CD4-positive, alpha-beta T cell treated with Interleukin-4 for 1 hour (primary cell): Measurements from ENCODE around the gene CRTC1.
"Not testable (repeated sequence)": the region's sequence is repeated elsewhere in the genome, so short reads cannot be mapped to it uniquely, and the experiment has no call there.

Experiments
- DNase-seq, 2 donors: peaks; one replicate each; pipeline ENCODE4 v3.0.0-alpha.2; 2020 to 2022

Gene CRTC1

DNA sequence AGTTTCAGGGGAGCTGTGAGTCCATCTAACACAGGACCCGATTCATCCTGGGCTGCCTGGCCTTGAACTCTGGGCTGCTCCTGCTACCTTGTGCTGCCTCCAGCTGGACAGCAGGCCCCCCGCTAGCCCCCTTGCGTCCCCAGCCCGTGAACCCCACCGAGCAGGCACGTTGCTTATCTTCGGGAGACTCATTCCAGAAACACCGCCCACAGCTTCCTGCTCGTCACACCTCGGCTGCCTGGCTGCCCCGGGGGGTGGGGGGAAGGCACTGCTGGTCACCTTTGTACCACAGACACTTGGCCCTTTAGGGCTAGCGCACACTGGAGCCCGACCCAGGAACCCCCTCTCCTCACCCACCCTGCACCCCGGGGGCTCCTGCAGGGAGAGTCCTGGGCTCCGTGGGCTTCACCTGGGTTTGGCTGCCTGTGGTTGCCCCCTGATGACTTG, 48.1 kb downstream of the CRTC1 start:
- no peak for DNase-seq

DNA sequence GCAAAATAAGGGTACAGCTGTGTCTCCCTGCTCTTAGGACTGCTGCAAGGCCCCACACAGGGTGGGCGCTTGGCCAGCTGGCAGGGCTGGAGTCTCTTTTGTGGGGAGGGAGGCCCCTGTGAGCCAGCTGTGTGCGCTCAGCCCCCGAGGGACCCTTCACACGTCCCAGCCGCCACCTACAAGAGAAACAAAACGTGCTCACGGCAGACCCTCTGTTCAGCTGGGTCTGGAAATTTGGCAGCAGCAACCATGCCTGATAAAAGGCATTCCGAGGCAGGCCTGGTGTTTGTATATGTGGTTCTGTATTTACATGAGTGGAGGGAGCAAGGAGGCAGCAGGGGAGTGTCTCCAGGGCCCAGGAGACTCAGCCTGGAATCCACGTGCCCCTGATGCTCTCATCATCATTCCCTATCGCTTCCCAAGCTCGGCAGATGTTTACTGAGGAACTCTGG, 49.7 kb downstream of the CRTC1 start:
- no peak for DNase-seq

DNA sequence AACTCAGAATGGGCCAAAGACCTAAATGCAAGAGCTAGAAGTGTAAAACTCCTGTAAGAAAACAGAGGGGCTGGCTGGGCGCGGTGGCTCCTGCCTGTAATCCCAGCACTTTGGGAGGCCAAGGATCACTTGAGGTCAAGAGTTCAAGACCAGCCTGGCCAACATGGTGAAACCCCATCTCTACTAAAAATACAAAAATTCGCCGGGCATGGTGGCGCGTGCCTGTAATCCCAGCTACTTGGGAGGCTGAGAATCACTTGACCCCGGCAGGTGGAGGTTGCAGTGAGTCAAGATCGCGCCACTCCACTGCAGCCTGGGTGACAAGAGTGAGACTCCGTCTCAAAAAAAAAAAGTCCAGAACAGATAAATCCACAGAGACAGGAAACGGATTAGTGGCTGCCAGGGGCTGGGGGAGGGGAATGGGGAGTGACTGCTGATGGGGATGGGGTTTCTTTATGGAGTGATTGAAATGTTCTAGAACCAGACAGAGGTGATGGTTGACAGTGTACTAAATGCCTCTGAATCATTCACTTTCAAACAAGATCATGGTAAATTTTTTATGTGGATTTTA, 50.4 kb downstream of the CRTC1 start:
- not testable (repeated sequence) for DNase-seq

DNA sequence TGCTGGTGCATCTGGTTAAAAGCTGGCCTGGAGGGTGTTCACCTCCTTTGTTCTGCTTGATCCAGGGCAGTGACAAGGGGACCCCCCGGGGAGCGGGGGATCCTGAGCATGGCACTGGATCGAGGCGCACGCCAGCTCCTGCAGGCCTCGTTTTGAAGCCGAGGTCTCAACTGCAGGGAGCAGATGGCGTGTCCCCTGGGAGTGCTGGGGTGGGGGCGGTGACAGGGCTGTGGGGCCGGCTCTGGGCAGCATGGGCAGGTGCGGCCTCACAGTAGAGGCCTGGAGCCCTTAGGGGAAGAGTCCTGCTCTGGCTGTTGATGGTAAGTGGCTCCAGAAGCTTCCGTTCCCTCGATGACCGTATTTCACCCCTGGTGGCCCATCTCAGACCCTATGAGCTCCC, 51.8 kb downstream of the CRTC1 start:
- DNase-seq: no peak

DNA sequence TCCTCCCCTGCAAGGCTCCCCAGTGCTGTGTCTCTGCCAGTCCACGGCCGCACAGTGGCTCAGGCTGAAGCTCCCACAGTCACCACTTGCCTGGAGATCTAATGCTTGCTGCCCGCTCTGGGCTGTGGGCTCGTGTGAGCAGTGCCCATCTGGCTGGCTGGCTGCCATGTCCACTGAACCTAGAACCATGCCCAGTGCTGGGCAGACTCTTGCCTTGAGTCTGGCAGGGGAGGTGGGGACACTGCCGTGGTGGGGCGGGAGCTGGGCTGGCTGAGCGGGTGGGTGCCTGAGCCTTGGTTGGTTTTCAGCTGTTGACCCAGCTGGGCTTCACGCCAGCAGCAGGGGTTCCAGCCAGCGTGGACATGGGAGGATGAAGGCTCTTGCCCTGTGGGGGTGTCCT, 52.3 kb downstream of the CRTC1 start:
- no peak for DNase-seq

DNA sequence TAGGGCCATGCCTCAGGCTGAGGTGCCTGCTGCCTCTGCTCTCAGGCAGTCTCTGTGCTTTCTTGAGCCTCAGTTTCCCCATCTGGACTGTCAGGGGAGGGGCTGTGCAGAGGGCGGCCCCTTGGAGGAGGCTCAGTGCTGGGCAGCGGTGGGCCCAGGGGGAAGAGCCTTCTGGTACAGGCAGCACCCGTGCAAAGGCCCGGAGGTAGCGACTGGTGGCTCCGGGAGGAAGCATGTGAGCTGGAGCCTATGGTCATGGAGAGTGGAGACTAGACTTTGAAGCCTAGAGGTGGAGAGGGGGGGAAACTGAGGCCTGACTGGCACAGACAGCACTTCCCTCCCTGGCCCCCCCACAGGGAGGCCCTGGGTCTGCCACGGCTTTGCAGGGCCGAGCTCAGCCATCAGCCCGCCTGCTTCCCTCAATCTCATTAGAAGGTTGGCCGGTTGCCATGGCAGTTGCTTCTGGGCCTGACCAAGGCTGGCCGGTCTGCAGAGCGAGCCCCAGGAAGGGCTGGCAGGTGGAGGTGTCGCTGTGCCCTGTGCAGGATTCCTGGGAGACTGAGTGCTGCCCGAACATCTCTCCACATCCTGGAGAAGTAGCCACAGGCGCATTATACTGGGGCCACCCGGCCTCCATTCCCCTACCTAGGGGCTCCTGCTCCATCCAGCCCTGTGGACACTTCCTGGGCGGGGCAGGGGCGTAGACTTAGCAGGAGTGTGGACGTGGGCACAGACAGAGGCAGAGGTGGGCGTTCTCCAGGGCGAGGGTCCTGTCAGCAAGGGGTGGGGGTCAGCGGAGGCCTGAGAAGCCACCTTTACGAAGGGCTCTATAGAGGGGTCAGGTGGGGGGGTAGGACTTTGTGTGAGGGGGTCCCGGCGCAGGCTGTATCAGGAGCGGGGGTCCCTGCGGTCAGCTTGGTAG, 53.2 kb downstream of the CRTC1 start:
- DNase-seq: no peak

DNA sequence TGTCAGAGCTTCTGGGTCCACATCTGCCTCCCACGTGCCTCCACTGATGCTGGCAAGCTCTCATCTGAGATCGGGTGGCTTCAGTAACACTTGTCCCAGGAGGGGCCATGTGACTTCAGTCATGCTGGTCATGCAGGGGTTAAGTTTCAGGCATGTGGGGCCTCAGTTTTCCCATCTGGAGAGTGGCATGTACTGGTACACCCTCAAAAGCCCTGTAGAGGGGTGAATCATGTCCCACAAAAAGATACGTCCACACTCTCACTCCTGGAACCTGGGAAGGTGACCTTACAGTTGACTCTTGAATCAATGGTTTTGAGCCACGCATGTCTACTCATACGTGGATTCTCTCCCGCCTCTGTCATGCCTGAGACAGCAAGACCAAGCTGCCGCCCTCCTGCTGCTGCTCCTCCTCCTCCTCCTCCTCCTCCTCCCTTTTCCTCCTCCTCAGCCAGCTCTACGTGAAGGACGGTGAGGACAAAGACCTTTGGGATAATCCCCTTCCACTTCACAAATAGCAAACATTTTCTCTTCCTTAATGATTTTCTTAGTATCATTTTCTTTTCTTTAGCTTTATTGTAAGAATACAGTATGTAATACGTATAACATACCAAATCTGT, 54.0 kb downstream of the CRTC1 start:
- no peak for DNase-seq

DNA sequence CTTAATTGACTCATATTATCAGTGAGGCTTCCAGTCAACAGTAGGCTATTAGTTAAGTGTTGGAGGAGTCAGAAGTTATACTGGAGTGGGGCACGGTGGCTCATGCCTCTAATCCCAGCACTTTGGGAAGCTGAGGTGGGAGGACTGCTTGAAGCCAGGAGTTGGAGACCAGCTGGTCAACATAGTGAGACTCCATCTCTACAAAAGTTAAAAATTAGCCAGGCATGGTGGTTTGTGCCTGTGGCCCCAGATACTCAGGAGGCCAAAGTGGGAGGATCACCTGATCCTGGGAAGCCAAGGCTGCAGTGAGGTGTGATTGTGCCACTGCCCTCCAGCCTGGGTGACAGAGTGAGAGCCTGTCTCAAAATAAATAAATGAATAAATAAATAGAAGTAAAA, 54.5 kb downstream of the CRTC1 start:
- DNase-seq: no peak

DNA sequence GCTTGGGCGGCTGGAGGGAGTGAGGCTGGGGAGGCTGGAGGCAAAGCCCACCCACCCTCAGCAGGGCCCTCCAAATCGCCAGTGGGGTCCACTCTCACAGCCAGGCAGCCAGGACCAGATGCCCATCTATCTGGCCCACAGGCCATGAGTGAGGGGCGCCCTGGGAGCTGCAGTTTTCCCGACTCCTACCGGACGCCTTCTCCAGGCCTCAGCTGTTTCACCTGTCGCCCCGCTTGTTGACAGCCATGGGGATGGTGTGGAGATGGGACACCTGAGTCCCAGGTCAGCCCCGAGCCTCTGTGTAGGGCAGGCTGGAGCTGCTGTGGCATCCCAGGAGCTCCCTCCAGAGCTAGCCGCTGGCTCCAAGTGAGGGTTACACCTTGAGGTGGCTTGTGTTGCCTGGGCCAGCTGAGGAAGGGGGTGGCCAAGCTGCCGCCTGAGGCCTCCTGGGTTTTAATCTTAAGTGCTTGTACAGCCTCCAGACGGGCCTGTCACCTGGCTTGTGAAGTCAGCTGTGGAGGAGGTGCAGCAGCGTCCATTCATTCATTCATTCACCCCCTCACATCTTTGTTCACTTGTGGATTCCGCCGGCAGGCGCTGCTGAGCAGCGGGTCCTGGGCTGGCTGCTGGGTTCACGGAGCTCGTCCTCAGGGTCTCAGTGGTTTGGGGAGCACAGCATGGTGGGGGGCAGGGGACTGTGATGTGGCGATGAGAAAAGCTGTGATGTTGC, 55.6 kb downstream of the CRTC1 start:
- no peak for DNase-seq

DNA sequence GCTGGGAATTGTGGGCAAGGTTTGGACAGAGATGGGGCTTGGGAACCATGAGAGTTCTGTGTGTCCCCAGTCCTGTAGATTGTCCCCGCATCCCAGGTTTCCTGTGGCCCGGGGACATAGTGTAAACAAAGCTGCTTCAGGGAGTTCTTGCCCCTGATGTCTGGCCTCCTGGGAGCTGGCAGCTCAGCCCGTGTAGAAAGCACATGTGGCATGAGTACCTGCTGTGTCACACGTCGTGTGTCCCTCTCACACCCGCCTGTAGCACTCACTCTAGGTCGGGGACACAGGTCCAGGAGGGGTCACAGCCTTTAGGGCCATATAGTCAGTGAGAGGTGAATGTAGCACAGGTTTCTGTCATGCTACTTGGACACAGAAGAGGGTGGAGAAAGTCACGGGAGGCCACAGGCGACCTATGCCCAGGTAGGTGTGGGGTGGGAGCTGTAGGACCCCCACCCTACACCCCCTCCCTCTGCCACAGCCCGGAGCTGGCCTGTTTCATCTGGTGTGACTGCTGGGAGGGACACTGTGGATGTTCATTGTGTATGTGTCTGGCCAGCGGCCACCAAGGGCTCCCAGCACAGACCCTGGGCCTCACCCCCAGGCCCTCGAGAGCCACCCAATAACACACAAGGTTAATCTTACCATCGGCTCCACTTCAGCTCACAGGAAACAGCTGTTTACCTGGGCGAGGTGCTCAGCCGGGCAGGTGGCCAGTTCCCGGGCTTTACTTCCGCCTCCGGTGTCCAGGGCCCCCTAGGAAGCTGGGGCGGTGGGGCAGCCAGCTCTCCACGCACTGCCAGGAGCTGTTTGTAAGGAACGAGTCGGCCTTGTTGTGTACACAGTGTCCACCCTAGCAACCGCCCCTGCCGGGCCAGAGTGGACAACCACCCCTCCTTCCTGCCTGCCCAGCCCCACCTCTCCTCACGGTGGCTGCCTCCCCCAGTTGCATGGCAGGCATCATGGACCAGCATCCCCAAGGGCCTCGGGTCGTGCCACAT, 57.9 kb downstream of the CRTC1 start:
- no peak for DNase-seq

DNA sequence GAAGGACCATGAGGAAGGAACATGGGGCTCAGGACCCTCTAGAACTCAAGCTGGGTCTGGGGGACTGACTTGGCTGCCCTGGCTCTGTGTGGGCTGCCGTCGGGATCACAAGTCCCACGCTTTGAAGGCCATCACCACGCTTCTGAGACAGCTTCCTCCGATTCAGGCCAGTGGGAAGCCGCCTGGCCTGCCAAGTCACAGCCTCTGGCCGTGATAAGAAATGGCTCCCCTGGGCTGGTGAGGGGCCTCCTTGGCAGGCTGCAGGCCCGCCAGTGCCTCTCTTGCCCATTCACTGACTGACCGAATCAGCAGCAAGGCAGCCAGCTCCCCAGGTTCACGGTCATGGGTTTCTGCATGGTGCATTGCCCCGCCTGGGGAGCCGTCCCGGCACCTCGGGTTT, 58.8 kb downstream of the CRTC1 start:
- no peak for DNase-seq

DNA sequence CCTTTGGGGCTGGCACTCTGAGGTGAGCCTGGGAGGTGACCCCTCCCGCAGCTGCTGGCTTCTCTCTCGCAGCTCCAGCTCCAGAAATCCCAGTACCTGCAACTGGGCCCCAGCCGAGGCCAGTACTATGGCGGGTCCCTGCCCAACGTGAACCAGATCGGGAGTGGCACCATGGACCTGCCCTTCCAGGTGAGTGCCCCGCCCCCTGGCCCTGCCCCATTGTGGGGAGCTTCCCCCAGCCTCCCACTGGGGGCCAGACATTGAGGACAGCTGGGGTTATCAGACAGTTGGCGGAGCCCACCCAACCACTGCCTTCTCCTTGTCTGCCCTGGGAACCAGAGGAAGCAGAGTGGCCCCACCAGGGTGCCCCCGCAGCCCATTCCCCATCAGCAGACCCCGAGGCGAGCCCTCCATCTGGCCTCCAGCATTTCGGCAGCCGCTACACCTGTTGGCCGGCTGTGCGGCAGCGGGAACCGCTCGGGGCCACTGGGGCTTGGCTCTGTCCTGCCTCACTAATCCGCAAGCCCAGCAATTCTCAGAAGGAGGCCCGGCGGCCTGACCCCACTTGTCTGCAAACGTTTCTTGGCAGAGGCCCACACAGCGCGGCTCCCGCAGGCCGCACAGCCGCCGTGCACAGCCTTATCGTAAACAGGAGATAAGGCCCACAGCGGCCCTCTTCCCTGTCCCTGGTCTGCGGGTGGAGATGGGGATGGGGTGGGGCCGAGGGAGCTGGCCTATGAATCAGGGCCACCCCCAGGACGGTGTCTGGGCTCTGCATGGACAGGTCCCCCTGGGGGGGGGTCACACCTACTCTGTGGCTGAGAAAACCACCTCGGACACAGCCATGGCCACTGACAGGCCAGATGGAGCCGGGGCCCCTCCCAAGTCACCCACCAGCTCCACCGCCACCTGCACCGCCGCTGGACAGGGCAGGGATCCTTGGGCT, 59.6 kb downstream of the CRTC1 start:
- no peak for DNase-seq

DNA sequence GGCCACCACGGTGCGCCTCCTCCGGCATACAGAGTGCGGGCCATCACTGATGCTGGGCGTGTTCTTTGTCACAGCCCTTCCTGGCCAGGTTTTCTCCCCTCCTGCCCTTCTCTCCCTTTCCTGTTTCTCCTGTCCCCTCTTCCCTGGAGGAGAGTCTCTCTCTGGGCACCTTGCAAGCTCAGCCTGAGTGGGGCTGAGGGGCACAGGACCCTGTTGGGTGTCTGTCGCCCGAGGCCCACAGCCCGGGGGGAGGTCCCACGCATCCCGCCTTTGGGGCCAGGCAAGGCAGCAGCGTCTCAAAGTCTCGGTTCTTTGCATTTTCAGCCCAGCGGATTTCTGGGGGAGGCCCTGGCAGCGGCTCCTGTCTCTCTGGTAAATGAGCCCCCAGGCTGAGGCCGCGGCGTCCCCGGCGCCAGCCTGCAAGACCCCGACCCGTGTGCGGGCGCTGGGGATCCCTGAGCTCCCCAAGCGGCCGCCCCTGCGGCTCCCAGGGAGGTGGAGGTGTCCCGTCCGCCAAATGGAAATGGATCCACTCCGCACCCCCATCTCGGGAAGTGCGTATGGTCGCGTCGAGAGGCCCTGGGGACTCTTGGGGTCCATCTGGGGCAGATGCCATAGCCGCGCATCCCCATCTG, 60.4 kb downstream of the CRTC1 start:
- DNase-seq: no peak

DNA sequence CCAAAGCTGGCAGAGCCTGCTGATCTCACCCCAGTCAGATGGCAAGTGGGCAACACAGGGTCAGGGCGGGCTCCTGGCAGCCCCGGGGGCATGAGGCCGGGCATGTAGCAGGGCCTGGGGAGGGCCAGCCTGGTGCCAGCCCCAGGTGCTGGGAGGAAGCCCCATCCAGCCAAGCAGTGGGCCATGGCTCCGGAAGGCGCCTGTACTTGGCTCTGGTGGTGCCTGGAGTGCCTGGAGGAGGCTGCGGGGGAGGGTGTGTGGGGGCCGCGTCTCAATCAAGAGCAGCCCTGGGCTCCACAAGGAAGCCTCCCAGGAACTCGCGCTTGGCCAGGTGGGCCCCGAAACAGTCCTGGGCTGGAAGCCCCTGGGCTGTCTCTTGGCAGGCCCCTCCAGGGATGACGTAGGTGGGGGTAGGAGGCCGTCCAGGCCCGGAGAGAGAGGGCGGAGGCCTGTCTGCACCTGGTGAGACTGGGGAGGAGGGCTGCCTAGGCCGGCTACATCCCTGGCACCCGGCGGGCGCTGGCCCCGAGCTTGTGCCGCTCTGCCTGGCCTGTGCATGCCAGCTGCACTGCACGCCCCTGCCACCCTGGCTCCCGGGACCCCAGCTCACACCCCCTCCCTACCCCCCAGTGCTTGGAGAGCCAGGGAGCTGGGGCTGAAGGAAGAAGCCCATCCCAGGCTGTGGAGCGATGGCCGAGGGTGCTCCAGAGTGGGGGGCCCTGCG, 61.7 kb downstream of the CRTC1 start:
- DNase-seq: no peak

DNA sequence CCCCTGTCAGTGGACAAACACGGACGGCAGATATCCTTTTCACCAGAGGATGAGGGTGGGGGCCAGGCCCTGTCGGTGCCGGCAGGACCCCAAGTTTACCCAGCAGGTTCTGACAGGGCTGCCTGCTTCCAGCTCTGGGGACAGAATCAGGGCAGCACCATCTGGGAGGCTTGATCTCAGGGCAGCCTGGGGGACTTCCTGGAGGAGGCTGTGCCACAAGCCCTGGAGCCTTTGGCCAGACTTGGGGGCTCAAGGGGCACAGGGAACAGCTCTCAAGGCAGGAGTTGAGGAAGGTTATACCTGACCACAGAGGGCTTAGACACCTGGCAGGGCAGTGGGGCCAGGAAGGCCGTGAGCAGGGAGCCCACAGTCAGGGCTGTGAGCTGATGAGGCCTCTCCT, 62.5 kb downstream of the CRTC1 start:
- DNase-seq: no peak

DNA sequence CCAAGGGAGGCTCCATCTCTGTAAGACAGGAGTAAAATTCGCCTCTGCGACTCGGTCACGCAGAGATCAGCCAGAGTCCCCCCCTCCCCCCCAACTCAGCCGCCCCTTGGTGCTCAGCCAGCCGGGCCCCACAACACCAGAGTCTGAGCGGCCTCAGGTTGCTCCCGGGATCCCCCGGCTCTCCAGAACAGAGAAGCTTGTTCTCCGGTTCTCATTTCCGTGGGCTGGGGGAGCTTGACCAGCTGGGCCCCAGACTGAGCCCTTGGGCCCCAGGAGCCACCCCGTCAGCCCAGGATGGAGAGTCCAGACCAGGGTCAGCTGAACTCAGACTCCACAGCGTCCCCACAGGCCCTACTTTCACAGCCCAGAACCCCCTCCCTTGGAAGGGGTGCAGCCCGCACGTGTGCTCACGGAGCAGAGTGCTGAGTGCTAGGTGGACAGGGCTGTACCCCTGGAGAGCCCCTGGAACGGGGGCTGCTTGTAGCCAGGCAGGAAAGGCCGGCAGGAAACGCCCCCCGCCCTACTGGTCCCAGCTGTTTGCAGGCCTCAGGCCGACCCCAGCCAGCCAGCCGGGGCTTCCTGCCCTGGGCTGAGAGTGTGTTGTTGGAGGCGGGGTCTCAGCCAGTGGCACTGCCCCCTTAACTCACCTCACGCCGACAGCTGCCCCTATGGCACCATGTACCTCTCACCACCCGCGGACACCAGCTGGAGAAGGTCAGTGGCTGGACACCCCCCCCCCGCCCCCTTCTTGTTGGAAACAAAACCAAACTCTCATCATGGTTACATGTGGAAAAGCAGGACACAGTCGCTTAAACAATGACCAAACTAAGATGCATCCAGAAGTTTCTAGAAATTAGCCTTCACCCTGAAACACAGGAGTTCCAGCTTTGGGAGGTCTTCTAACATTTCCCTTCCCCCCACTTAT, 63.2 kb downstream of the CRTC1 start:
- no peak for DNase-seq

DNA sequence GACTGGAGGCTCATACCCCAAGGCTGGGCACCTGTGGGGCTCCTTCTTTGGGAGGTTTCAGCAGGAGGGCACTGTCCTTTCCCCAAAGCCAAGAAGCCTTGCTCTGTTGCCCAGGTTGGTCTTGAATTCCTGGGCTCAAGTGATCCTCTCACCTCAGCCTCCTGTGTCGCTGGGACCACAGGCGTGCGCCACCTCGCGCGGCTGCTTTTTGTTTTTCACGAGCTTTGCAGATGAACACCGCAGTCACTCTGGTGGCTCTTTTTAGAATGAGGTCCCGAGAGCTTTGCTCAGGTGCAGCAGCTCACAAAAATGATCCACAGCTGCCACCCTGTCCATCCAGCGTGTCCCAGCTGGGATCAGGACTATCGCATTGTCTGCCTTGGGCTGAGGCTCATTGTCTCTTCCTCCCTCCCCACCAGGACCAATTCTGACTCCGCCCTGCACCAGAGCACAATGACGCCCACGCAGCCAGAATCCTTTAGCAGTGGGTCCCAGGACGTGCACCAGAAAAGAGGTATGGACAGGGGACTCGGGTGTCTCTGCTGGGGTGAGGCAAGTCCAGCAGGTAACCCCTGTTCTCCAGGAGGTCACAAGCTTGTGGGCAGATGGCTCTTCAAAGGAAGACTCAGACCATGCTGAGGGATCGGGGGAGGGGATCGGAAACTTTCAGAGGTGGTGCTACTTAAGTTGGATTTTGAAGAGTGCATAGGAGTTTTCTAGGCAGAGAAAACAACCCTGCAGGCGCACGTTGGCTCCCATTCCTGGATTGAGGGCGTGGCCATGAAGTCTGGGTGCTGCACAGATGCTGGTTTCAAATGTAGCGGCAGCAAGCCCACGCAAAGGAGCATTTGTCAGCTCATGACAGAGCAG, 66.1 kb downstream of the CRTC1 start:
- DNase-seq: no peak
